GM12878 (cell line): ENCODE data around the gene BBX. TPM values are rescaled to one million over a fixed set of nuclear protein-coding genes. Genes with fewer than 3 reads are reported as not detected.
A peak's percentile ranks its signal among the peaks of the same experiment; 100 is the strongest.

Source experiments
- BCL11A ChIP-seq: IDR thresholded peaks from 2 replicates; pipeline ENCODE4 v1.6.1; 2011; ENCODE audit warnings: low read depth, low read length
- CEBPZ ChIP-seq: fragments of 150-350 bp; IDR thresholded peaks from 2 replicates; pipeline ENCODE4 v1.6.1; 2016; ENCODE audit warnings: low read depth, low read length
- CUX1 ChIP-seq: IDR thresholded peaks from 2 replicates; pipeline ENCODE4 v1.6.1; 2012; ENCODE audit warnings: improper control_type of control experiment, low read depth, low read length; ENCODE audit not compliant: insufficient replicate concordance
- DPF2 ChIP-seq: fragments of 450-650 bp; IDR thresholded peaks from 2 replicates; pipeline ENCODE4 v1.6.1; 2017; ENCODE audit warnings: mild to moderate bottlenecking
- FOXM1 ChIP-seq: IDR thresholded peaks from 2 replicates; pipeline ENCODE4 v1.6.1; 2012; ENCODE audit warnings: low read depth, mild to moderate bottlenecking, inconsistent platforms, low read length, moderate library complexity
- JUNB ChIP-seq: IDR thresholded peaks from 2 replicates; pipeline ENCODE4 v1.6.1; 2016; ENCODE audit warnings: antibody characterized with exemption, mild to moderate bottlenecking
- KLF5 ChIP-seq: fragments of 450-650 bp; IDR thresholded peaks from 2 replicates; pipeline ENCODE4 v1.6.1; 2014; ENCODE audit warnings: mild to moderate bottlenecking; ENCODE audit not compliant: partially characterized antibody
- MEF2B ChIP-seq: fragments of 450-650 bp; IDR thresholded peaks from 2 replicates; pipeline ENCODE4 v1.6.1; 2018; ENCODE audit warnings: mild to moderate bottlenecking, moderate library complexity; ENCODE audit not compliant: partially characterized antibody, poor library complexity, severe bottlenecking
- NFIC ChIP-seq: IDR thresholded peaks from 2 replicates; pipeline ENCODE4 v1.6.1; 2012; ENCODE audit warnings: low read depth, mild to moderate bottlenecking, inconsistent platforms, low read length, moderate library complexity
- NRF1 ChIP-seq: conservative IDR thresholded peaks from 2 replicates; pipeline ENCODE4 v1.6.1; 2011; ENCODE audit warnings: mild to moderate bottlenecking, low read depth, low read length, improper control_type of control experiment
- POLR2AphosphoS5 ChIP-seq: IDR thresholded peaks from 2 replicates; pipeline ENCODE4 v1.6.1; 2011; ENCODE audit warnings: mild to moderate bottlenecking, low read length, inconsistent platforms
- SIN3A ChIP-seq: IDR thresholded peaks from 2 replicates; pipeline ENCODE4 v1.6.1; 2012; ENCODE audit warnings: low read depth, low read length, improper control_type of control experiment
- SPI1 ChIP-seq: IDR thresholded peaks from 2 replicates; pipeline ENCODE4 v1.6.1; 2011; ENCODE audit warnings: low read depth, mild to moderate bottlenecking, low read length, moderate library complexity, borderline replicate concordance; ENCODE audit not compliant: insufficient read depth
- TCF3 ChIP-seq: IDR thresholded peaks from 2 replicates; pipeline ENCODE4 v1.6.1; 2012; ENCODE audit warnings: low read depth, mild to moderate bottlenecking, low read length, borderline replicate concordance; ENCODE audit not compliant: insufficient read depth
- TCF7 ChIP-seq: IDR thresholded peaks from 2 replicates; pipeline ENCODE4 v1.6.1; 2014; ENCODE audit warnings: antibody characterized with exemption, borderline replicate concordance
- YY1 ChIP-seq: IDR thresholded peaks from 2 replicates; pipeline ENCODE4 v1.6.1; 2011; ENCODE audit warnings: low read depth, mild to moderate bottlenecking, low read length
- ZBTB33 ChIP-seq: fragments of 450-650 bp; IDR thresholded peaks from 2 replicates; pipeline ENCODE4 v1.6.1; 2017; ENCODE audit warnings: mild to moderate bottlenecking
- polyA plus RNA-seq, 11 experiments: library from polyadenylated mRNA; depleted of rRNA in 4 of 11; unstranded in 6 of 11; stranded (reverse) in 5 of 11; fragments of >200 nt; fragmentation: Nextera tagmentation in 4 of 11; fragmentation: Illumina TruSeq in 1 of 11; extraction: Ambion mirVana in 4 of 11; extraction: Trizol in 1 of 11; gene quantifications; 1 replicate in 1 of 11; 2 replicates in 10 of 11; pipeline versions ENCODE4 v1.2.1 to v1.2.3, GENCODE V29; 2011 to 2016; ENCODE audit warnings: inconsistent platforms in 2 of 11, missing spikeins in 2 of 11, low read depth in 1 of 11
- total RNA-seq, 4 experiments: library from RNA; depleted of rRNA in 3 of 4; stranded (reverse); fragments of >200 nt in 3 of 4; fragmentation: Illumina TruSeq in 1 of 4; extraction: Trizol in 1 of 4; gene quantifications; 2 replicates each; pipeline versions ENCODE4 v1.2.1 to v1.2.3, GENCODE V29; 2013 to 2021

Gene BBX
- total and polyA plus RNA-seq, 10 of the 15 experiments (the other 5 are each of a cell fraction or from before 2014, with no cell fraction given) = 13.3 to 38.5 (median 32.0) TPM

GRCh38 chr3:107633327-107634098 is 110.8 kb downstream of the BBX start (continued):
- TF ChIP-seq CEBPZ (no peak), ZBTB33 (no peak), MEF2B (no peak), NFIC (peak; percentile 70), BCL11A (no peak), YY1 (peak; percentile 27; the same call in 1 of the 2 replicates), FOXM1 (no peak; the same call in 1 of the 2 replicates), NRF1 (no peak), TCF7 (peak; percentile 30; the same call in 1 of the 2 replicates), KLF5 (no peak), JUNB (no peak), CUX1 (peak; percentile 91), DPF2 (peak; percentile 33; the same call in 1 of the 2 replicates), SIN3A (no peak), SPI1 (peak; percentile 96), POLR2AphosphoS5 (no peak), TCF3 (no peak)
